ENCODE measurements around the gene RBMS1. TPM values are rescaled to one million over a fixed set of nuclear protein-coding genes. Genes with fewer than 3 reads are reported as not detected.

Gene RBMS1
- total RNA-seq, 1 donor from 2014 or later: 51.1 TPM

GRCh38 chr2:160321006-160321405 is 172.6 kb downstream of the RBMS1 start:
- Histone ChIP-seq H3K27ac (no peak overlapping the region), H3K4me3 (no peak overlapping the region), H3K27me3 (no peaks in the 10 kb centered on the region), H3K4me1 (peaks cover 0 to 26% of the 10 kb centered on the region in 2 donors), H3K36me3 (no peaks in the 10 kb centered on the region), H3K9me3 (no peaks in the 10 kb centered on the region)
- TF ChIP-seq, protein P1, sequence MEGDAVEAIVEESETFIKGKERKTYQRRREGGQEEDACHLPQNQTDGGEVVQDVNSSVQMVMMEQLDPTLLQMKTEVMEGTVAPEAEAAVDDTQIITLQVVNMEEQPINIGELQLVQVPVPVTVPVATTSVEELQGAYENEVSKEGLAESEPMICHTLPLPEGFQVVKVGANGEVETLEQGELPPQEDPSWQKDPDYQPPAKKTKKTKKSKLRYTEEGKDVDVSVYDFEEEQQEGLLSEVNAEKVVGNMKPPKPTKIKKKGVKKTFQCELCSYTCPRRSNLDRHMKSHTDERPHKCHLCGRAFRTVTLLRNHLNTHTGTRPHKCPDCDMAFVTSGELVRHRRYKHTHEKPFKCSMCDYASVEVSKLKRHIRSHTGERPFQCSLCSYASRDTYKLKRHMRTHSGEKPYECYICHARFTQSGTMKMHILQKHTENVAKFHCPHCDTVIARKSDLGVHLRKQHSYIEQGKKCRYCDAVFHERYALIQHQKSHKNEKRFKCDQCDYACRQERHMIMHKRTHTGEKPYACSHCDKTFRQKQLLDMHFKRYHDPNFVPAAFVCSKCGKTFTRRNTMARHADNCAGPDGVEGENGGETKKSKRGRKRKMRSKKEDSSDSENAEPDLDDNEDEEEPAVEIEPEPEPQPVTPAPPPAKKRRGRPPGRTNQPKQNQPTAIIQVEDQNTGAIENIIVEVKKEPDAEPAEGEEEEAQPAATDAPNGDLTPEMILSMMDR (IDR thresholded peaks at IDR 0.05): no peak
- intact Hi-C loops (cut with DNase I): no loop called here
- DNase-seq (ENCODE audit: low spot score in 2 of 2): no peak

GRCh38 chr2:160319700-160320099 is 173.9 kb downstream of the RBMS1 start:
- Histone ChIP-seq H3K27me3 (no peaks in the 10 kb centered on the region), H3K36me3 (no peaks in the 10 kb centered on the region), H3K27ac (no peak overlapping the region), H3K4me3 (no peak overlapping the region), H3K4me1 (peaks cover 5 to 26% of the 10 kb centered on the region in 2 donors), H3K9me3 (no peaks in the 10 kb centered on the region)
- intact Hi-C loops (cut with DNase I): loop anchor here (5.0 kb wide), 1 partner anchor 207 kb away; no protein-coding TSS in a partner anchor
- TF ChIP-seq, protein P1 (IDR thresholded peaks at IDR 0.05): no peak
- DNase-seq (ENCODE audit: low spot score in 2 of 2): no peak

DNA sequence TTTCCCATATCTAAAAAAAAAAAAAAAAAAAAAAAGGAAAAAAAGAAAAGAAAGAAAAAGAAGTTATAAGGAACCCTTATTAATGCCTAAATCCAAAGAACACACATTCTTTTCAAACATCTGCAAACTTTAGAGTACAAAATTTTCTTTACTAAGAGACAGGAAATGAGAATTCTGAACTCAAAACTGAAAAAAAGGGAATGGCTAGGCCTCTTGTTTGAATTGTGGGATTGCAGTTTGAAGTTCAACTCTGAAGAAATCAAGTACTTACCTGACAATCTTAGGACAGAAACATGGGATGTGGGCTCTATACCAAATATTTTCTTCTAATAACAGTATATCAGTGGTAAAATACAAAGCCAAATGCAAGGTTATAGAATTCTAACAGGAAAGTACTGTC is 175.4 kb downstream of the RBMS1 start:
- no peaks in the 10 kb centered on the region for H3K9me3 ChIP-seq
- intact Hi-C loops (cut with DNase I): loop anchor here (5.0 kb wide), 1 partner anchor 206 kb away; no protein-coding TSS in a partner anchor
- no peaks in the 10 kb centered on the region for H3K27me3 ChIP-seq
- H3K36me3 ChIP-seq: peaks cover 0 to under 1% of the 10 kb centered on the region in 2 donors
- DNase-seq (ENCODE audit: low spot score in 2 of 2): no peak
- peak overlapping the region in 1 of 2 donors; percentile 46 for H3K27ac ChIP-seq
- peaks cover 5 to 28% of the 10 kb centered on the region in 2 donors for H3K4me1 ChIP-seq
- TF ChIP-seq, protein P1 (IDR thresholded peaks at IDR 0.05): no peak
- no peak overlapping the region for H3K4me3 ChIP-seq

- Histone ChIP-seq H3K4me1 (peaks cover 5 to 28% of the 10 kb centered on the region in 2 donors), H3K27ac (peak overlapping the region; percentile 32 to 46), H3K27me3 (no peaks in the 10 kb centered on the region), H3K9me3 (no peaks in the 10 kb centered on the region), H3K4me3 (no peak overlapping the region), H3K36me3 (peaks cover 0 to 7% of the 10 kb centered on the region in 2 donors)
- intact Hi-C loops (cut with DNase I): loop anchor here (5.0 kb wide), 1 partner anchor 205 kb away; no protein-coding TSS in a partner anchor
- TF ChIP-seq, protein P1 (IDR thresholded peaks at IDR 0.05): no peak
- DNase-seq (ENCODE audit: low spot score in 2 of 2): no peak
Measured at GRCh38 chr2:160317181-160318099, 176.2 kb downstream of the RBMS1 start.

- H3K4me1 ChIP-seq: peaks cover 5 to 29% of the 10 kb centered on the region in 2 donors
- no peaks in the 10 kb centered on the region for H3K27me3 ChIP-seq
- intact Hi-C loops (cut with DNase I): loop anchor here (5.0 kb wide), 1 partner anchor 203 kb away; no protein-coding TSS in a partner anchor
- no peaks in the 10 kb centered on the region for H3K9me3 ChIP-seq
- TF ChIP-seq, protein P1 (IDR thresholded peaks at IDR 0.05): no peak
- H3K27ac ChIP-seq: no peak overlapping the region
- H3K36me3 ChIP-seq: peaks cover 4 to 17% of the 10 kb centered on the region in 2 donors
- DNase-seq (ENCODE audit: low spot score in 2 of 2): no peak
- no peak overlapping the region for H3K4me3 ChIP-seq
Measured at GRCh38 chr2:160315337-160315736, 178.3 kb downstream of the RBMS1 start.
